CD14-positive monocyte (primary cell): ENCODE data around the gene NOL12. TPM values are rescaled to one million over a fixed set of nuclear protein-coding genes. Genes with fewer than 3 reads are reported as not detected.

Experiments
- DNase-seq, 3 donors: peaks; one replicate each; pipeline ENCODE4 v3.0.0-alpha.2; 2011 to 2022
- H2AFZ ChIP-seq: 2 replicates; pipeline ENCODE4 v1.6.0; 2012; ENCODE audit warnings: mild to moderate bottlenecking, low read depth, low read length, inconsistent platforms; ENCODE audit not compliant: insufficient read depth, poor library complexity, severe bottlenecking
- H3K27ac ChIP-seq, 2 donors: 1 replicate in 1 of 2; 2 replicates in 1 of 2; pipeline ENCODE4 v1.5.1; 2012 to 2013; ENCODE audit warnings: low read length in 2 of 2, control low read depth in 1 of 2, inconsistent platforms in 1 of 2, low read depth in 1 of 2, mild to moderate bottlenecking in 1 of 2
- H3K27me3 ChIP-seq, 2 donors: one replicate each; pipeline versions ENCODE4 v1.6.0 to v1.6.1; 2011 to 2013; ENCODE audit warnings: low read length in 2 of 2; ENCODE audit not compliant: control insufficient read depth in 2 of 2, insufficient read depth in 2 of 2
- H3K36me3 ChIP-seq, 2 donors: replicated peaks in 1 of 2; 1 replicate in 1 of 2; 2 replicates in 1 of 2; pipeline versions ENCODE4 v1.5.1 to v1.6.1; 2012 to 2013; ENCODE audit warnings: low read length in 2 of 2, control low read depth in 1 of 2, inconsistent platforms in 1 of 2, mild to moderate bottlenecking in 1 of 2; ENCODE audit not compliant: insufficient read depth in 2 of 2, control insufficient read depth in 1 of 2
- H3K4me1 ChIP-seq, 2 donors: 1 replicate in 1 of 2; 2 replicates in 1 of 2; pipeline versions ENCODE4 v1.5.1 to v1.6.1; 2012 to 2013; ENCODE audit warnings: low read length in 2 of 2, control low read depth in 1 of 2, inconsistent platforms in 1 of 2, mild to moderate bottlenecking in 1 of 2, moderate library complexity in 1 of 2; ENCODE audit not compliant: insufficient read depth in 2 of 2, control insufficient read depth in 1 of 2
- H3K4me2 ChIP-seq: replicated peaks from 2 replicates; pipeline ENCODE3; 2012; ENCODE audit warnings: low read length, moderate library complexity, mild to moderate bottlenecking; ENCODE audit not compliant: poor library complexity, severe bottlenecking; ENCODE audit errors: extremely low read depth
- H3K4me3 ChIP-seq, 3 experiments: fragments of 200-600 bp in 1 of 3; sonication (generic) in 1 of 3; replicated peaks in 1 of 3; 1 replicate in 2 of 3; 2 replicates in 1 of 3; pipeline ENCODE4 v1.5.1; 2011 to 2013; ENCODE audit warnings: low read length in 3 of 3, mild to moderate bottlenecking in 3 of 3, control low read depth in 2 of 3, low read depth in 2 of 3, inconsistent platforms in 1 of 3, moderate library complexity in 1 of 3
- H3K79me2 ChIP-seq: 2 replicates; pipeline ENCODE4 v1.6.0; 2012; ENCODE audit warnings: mild to moderate bottlenecking, control low read depth, inconsistent platforms, low read length, moderate library complexity; ENCODE audit not compliant: insufficient read depth
- H3K9ac ChIP-seq: 2 replicates; pipeline ENCODE4 v1.6.0; 2017; ENCODE audit warnings: low read length, mild to moderate bottlenecking; ENCODE audit not compliant: insufficient read depth, poor library complexity, severe bottlenecking
- H3K9me3 ChIP-seq, 2 donors: replicated peaks in 1 of 2; 1 replicate in 1 of 2; 2 replicates in 1 of 2; pipeline versions ENCODE4 v1.5.1 to v1.6.1; 2012 to 2013; ENCODE audit warnings: low read length in 2 of 2, control low read depth in 1 of 2; ENCODE audit not compliant: control insufficient read depth in 1 of 2, insufficient read depth in 1 of 2
- H4K20me1 ChIP-seq: 2 replicates; pipeline ENCODE4 v1.6.0; 2012; ENCODE audit warnings: mild to moderate bottlenecking, low read length, control low read depth, moderate library complexity; ENCODE audit not compliant: insufficient read depth
- H3K27ac Mint-ChIP-seq, 7 donors: one replicate each; pipeline ENCODE4 v1.8.0; 2020; ENCODE audit warnings: mild to moderate bottlenecking in 7 of 7, mixed read lengths in 7 of 7, moderate library complexity in 6 of 7, inconsistent platforms in 2 of 7
- H3K27me3 Mint-ChIP-seq, 3 donors: one replicate each; pipeline ENCODE4 v1.8.0; 2021 to 2022; ENCODE audit warnings: low read depth in 3 of 3, mild to moderate bottlenecking in 3 of 3, mixed read lengths in 3 of 3, moderate library complexity in 3 of 3, inconsistent platforms in 1 of 3
- H3K36me3 Mint-ChIP-seq, 2 donors: one replicate each; pipeline ENCODE4 v1.8.0; 2020; ENCODE audit warnings: mixed read lengths in 2 of 2, inconsistent platforms in 1 of 2, mild to moderate bottlenecking in 1 of 2
- H3K4me1 Mint-ChIP-seq: one replicate; pipeline ENCODE4 v1.8.0; 2020; ENCODE audit warnings: mild to moderate bottlenecking, mixed read lengths
- H3K4me3 Mint-ChIP-seq, 2 donors: one replicate each; pipeline ENCODE4 v1.8.0; 2020; ENCODE audit warnings: mild to moderate bottlenecking in 2 of 2, mixed read lengths in 2 of 2, moderate library complexity in 1 of 2
- H3K9me3 Mint-ChIP-seq, 7 donors: one replicate each; pipeline ENCODE4 v1.8.0; 2020 to 2022; ENCODE audit warnings: mixed read lengths in 7 of 7, mild to moderate bottlenecking in 6 of 7, moderate library complexity in 6 of 7, inconsistent platforms in 2 of 7
- CTCF ChIP-seq: fragments of 200-600 bp; IDR thresholded peaks from one replicate; pipeline ENCODE4 v1.8.0; 2022; ENCODE audit warnings: antibody characterized with exemption, mild to moderate bottlenecking
- WGBS: methylation state at CpG from one replicate; pipeline ENCODE4 v1.1.5; 2013; ENCODE audit warnings: missing lambda C conversion rate; ENCODE audit not compliant: insufficient coverage; 5-methylcytosine and 5-hydroxymethylcytosine counted together
- intact Hi-C, 2 donors: fragments of 100-400 bp; cut with micrococcal nuclease; formaldehyde crosslinking; loops; one replicate each; pipeline versions ENCODE4 v1.15.0 to v1.15.1; 2023
- polyA plus RNA-seq, 3 donors: library from polyadenylated mRNA; depleted of rRNA in 1 of 3; unstranded in 2 of 3; stranded (reverse) in 1 of 3; fragments of 300-500 nt in 2 of 3; fragments of >200 nt in 1 of 3; fragmentation: Illumina TruSeq in 2 of 3; gene quantifications; 1 replicate in 2 of 3; 2 replicates in 1 of 3; pipeline ENCODE4 v1.2.3, GENCODE V29; 2012 to 2021

NOL12 gene
- polyA plus RNA-seq, 3 donors, result 47.3 to 52.0 (median 49.2) TPM

DNA sequence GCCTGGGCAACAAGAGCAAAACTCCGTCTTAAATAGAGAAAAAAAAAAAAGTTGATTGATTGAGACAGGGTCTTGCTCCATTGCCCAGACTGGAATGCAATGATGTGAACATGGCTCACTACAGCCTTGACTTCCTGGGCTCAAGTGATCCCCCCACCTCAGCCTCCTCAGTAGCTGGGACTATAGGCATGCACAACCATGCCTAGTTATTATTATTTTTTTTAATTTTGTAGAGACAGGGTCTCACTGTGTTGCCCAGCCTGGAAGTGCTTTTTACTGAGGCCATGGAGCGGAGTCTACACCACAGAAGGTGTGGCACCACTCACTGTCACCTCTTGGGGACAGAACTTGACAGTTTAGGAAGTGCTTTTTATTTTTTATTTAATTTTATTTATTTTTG, 28.5 kb downstream of the NOL12 start:
- no peak for TF ChIP-seq CTCF
- no peak overlapping the region for H2AFZ ChIP-seq
- intact Hi-C loops, result no loop called here
- no CpG with 5 or more reads among the region's 2 CpGs for WGBS
- peaks cover 0 to 2% of the 10 kb centered on the region in 2 donors for H3K36me3 ChIP-seq
- no peak overlapping the region for H3K4me3 Mint-ChIP-seq
- H3K36me3 Mint-ChIP-seq, result peaks cover 23 to 47% of the 10 kb centered on the region in 2 donors
- no peak for DNase-seq
- H3K27me3 ChIP-seq, result no peaks in the 10 kb centered on the region
- no peaks in the 10 kb centered on the region for H3K9me3 ChIP-seq
- H4K20me1 ChIP-seq, result no peaks in the 10 kb centered on the region
- H3K79me2 ChIP-seq, result no peaks in the 10 kb centered on the region
- H3K27me3 Mint-ChIP-seq, result peaks cover 0 to 1% (median 0%) of the 10 kb centered on the region in 3 donors
- H3K9me3 Mint-ChIP-seq, result peaks cover 0 to 3% (median 0%) of the 10 kb centered on the region in 7 donors
- H3K4me1 Mint-ChIP-seq, result no peaks in the 10 kb centered on the region
- no peak overlapping the region for H3K27ac ChIP-seq
- H3K9ac ChIP-seq, result no peak overlapping the region
- no peak overlapping the region for H3K27ac Mint-ChIP-seq
- no peaks in the 10 kb centered on the region for H3K4me1 ChIP-seq
- no peak overlapping the region for H3K4me2 ChIP-seq
- no peak overlapping the region for H3K4me3 ChIP-seq

GRCh38 chr22:37715760-37716159, 29.6 kb downstream of the NOL12 start:
- H3K27me3 ChIP-seq, result no peaks in the 10 kb centered on the region
- H3K27ac Mint-ChIP-seq, result no peak overlapping the region
- H3K4me1 Mint-ChIP-seq, result no peaks in the 10 kb centered on the region
- H3K27ac ChIP-seq, result no peak overlapping the region
- no peaks in the 10 kb centered on the region for H3K9me3 ChIP-seq
- TF ChIP-seq CTCF, result no peak
- 100% methylated on average over 1 of the region's 7 CpGs for WGBS
- peaks cover 0 to 2% (median 0%) of the 10 kb centered on the region in 3 donors for H3K27me3 Mint-ChIP-seq
- no peak overlapping the region for H2AFZ ChIP-seq
- no peak overlapping the region for H3K9ac ChIP-seq
- H3K36me3 ChIP-seq, result peaks cover 0 to 2% of the 10 kb centered on the region in 2 donors
- H3K36me3 Mint-ChIP-seq, result peaks cover 19 to 44% of the 10 kb centered on the region in 2 donors
- DNase-seq, result no peak
- H3K79me2 ChIP-seq, result no peaks in the 10 kb centered on the region
- no peaks in the 10 kb centered on the region for H3K4me1 ChIP-seq
- intact Hi-C loops, result no loop called here
- no peaks in the 10 kb centered on the region for H4K20me1 ChIP-seq
- H3K4me3 Mint-ChIP-seq, result no peak overlapping the region
- H3K4me3 ChIP-seq, result no peak overlapping the region
- H3K9me3 Mint-ChIP-seq, result peaks cover 0 to 3% (median 0%) of the 10 kb centered on the region in 7 donors
- no peak overlapping the region for H3K4me2 ChIP-seq
